PC-9 (cell line): ENCODE data around the gene RNF13.

Experiments
- EZH2 ChIP-seq: fragments of 200-600 bp; sonication (generic); IDR thresholded peaks from 2 replicates; pipeline ENCODE4 v1.8.0; 2017; ENCODE audit warnings: antibody characterized with exemption, low read depth
- TF ChIP-seq, protein P1 (sequence below): fragments of 200-600 bp; sonication (generic); conservative IDR thresholded peaks from 2 replicates; pipeline ENCODE4 v1.6.1; 2017; ENCODE audit warnings: mixed run types, antibody characterized with exemption, mild to moderate bottlenecking, moderate library complexity

DNA sequence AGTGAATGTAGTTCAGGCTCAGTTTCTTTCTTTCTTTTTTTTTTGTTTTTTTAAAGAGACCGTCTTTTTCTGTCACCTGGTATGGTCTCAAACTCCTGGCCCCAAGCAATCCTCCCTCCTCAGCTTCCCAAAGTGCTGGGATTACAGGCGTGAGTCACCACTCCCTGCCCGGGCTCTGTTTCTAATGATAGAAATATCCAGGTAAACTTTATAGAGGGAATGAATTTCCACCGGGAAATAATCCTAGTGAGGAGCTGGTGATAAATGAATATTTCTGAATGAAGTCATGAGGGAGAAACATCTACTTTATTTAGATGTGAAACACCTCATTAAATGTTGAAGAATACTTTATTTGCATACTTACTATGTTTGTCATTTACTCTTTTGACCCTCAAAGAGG is 7.2 kb downstream of the RNF13 start:
- TF ChIP-seq, protein P1, sequence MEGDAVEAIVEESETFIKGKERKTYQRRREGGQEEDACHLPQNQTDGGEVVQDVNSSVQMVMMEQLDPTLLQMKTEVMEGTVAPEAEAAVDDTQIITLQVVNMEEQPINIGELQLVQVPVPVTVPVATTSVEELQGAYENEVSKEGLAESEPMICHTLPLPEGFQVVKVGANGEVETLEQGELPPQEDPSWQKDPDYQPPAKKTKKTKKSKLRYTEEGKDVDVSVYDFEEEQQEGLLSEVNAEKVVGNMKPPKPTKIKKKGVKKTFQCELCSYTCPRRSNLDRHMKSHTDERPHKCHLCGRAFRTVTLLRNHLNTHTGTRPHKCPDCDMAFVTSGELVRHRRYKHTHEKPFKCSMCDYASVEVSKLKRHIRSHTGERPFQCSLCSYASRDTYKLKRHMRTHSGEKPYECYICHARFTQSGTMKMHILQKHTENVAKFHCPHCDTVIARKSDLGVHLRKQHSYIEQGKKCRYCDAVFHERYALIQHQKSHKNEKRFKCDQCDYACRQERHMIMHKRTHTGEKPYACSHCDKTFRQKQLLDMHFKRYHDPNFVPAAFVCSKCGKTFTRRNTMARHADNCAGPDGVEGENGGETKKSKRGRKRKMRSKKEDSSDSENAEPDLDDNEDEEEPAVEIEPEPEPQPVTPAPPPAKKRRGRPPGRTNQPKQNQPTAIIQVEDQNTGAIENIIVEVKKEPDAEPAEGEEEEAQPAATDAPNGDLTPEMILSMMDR, result no peak
- no peak for TF ChIP-seq EZH2
